ENCODE results near the gene SOWAHA.

Gene SOWAHA

GRCh38 chr5:132808866-132809265 is 4.2 kb upstream of the SOWAHA start:
- DNase-seq: no peak

- DNase-seq: no peak
Observed at GRCh38 chr5:132810605-132811004, 2.5 kb upstream of the SOWAHA start.

- no peak for DNase-seq
Observed at GRCh38 chr5:132812123-132812765, 858 bp upstream of the SOWAHA start.

GRCh38 chr5:132813599-132814502 is 749 bp downstream of the SOWAHA start:
- DNase-seq: no peak

GRCh38 chr5:132814503-132815294 is 1.6 kb downstream of the SOWAHA start:
- no peak for DNase-seq

GRCh38 chr5:132815454-132815853 is 2.4 kb downstream of the SOWAHA start:
- no peak for DNase-seq

- DNase-seq: no peak
Observed at GRCh38 chr5:132816083-132816482, 3.0 kb downstream of the SOWAHA start.

- no peak for DNase-seq
Observed at GRCh38 chr5:132816554-132816953, 3.5 kb downstream of the SOWAHA start.

GRCh38 chr5:132817011-132817410 is 3.9 kb downstream of the SOWAHA start:
- no peak for DNase-seq

GRCh38 chr5:132819468-132819867 is 6.4 kb downstream of the SOWAHA start:
- no peak for DNase-seq

GRCh38 chr5:132820162-132820754 is 7.2 kb downstream of the SOWAHA start:
- DNase-seq: peak; percentile 60

GRCh38 chr5:132821350-132821749 is 8.2 kb downstream of the SOWAHA start:
- DNase-seq: no peak

GRCh38 chr5:132821791-132822190 is 8.7 kb downstream of the SOWAHA start:
- no peak for DNase-seq

- DNase-seq: peak; percentile 9
Observed at GRCh38 chr5:132822650-132823480, 9.8 kb downstream of the SOWAHA start.

GRCh38 chr5:132823481-132824050 is 10.5 kb downstream of the SOWAHA start:
- no peak for DNase-seq

- no peak for DNase-seq
Observed at GRCh38 chr5:132824426-132824825, 11.3 kb downstream of the SOWAHA start.

- DNase-seq: no peak
Observed at GRCh38 chr5:132825033-132825833, 12.1 kb downstream of the SOWAHA start.

GRCh38 chr5:132825834-132826391 is 12.8 kb downstream of the SOWAHA start:
- no peak for DNase-seq

GRCh38 chr5:132826424-132827082 is 13.5 kb downstream of the SOWAHA start:
- DNase-seq: no peak
